Stimulated activated CD4-positive, alpha-beta T cell treated with anti-CD3 and anti-CD28 coated beads, Interleukin-4, amount 100 ng/mL, for 1 hour (primary cell): ENCODE data around the gene CMSS1.

Experiments used
- DNase-seq: peaks from one replicate; pipeline ENCODE4 v3.0.0-alpha.2; 2020

The CMSS1 gene

DNA sequence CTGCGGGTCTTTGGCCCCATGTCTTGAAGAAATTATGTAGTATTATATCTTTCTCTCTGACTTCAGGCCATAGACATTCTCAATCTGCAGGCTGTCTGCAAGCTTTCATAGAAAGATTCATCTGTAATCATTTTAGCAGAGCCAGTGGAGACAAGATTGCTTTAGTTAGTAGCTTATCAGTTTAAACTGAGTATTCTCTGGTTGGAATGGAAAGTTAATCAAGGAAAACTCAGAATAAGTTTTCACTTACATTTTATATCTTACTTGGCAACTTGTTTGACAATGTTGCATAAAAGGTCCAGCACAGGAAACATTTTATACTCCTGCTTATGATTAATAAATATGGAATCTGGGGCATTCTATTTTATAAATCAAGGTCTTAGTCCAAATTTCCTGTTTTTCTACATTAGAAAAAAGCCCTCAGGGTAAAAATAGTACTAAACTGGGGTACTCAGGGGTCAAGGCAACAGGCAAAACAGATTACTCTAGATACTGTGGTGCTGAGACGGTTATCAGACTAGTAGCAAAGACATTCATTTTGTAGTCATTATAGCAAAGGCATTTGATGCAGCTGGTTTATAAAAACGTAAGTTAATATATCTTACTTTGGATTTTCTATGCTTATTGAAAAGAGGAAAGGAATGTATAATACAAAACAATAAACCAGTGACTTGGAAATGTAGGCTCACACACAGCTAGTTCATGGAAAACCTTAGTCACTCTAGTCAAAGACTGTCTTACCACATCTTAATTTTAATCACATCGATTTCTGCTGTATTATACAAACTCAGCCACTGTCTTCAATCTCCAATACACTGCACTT lies 341.9 kb downstream of the CMSS1 start:
- DNase-seq = no peak

DNA sequence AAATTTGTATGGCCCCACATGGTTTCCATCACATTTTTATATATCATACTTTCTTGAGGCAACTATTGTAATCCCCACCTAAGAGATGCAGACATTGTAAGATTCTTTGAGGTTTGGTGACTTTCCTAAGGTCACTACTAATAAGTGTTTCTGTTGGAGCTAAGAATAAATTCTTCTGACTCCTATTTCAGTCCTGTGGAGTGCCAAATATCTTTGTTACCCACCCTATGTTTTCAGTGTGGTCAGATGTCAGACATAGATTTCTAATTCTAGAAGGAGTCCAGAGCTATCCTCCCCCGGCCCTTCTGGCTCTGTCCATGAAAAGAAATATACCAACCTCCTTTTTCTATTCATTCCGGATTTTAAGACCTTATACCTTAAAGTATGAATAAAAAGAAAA lies 342.9 kb downstream of the CMSS1 start:
- DNase-seq = no peak

DNA sequence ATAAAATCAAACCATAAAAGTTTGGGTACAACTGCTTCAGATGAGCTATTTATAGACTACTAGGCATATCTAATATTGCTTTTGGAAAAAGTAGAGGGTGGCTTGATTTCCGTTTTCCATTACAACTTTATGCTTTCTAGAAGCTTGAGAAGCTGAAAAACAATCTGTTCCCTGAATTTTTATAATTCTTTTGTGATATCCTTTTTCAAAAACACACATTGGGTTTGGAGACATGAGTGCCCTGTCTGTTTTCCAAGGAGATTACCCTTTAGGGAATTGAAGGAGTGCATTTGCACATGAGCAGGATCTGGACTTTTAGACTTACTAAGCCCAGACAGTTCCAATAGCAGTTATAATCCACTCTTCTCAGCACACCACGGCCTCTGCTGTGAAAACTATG lies 346.1 kb downstream of the CMSS1 start:
- no peak for DNase-seq

DNA sequence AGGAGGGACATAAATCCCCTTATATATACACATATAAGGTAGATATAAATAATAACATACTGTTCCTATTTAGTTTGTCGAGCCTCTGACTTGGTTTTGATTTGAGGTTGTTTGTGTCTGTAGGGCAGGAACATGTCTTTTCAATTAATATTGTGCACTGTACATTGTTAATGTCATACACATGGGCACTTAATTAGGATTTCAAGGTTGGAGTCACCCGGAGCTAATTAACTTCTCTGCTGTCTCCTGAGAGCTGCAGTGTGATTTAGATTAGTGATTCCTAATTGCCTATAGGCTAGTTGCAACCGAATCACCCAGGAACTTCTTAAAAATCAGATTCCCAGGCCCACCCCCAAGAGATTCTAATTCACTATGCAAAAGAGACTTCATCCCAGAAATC lies 347.1 kb downstream of the CMSS1 start:
- DNase-seq = no peak

DNA sequence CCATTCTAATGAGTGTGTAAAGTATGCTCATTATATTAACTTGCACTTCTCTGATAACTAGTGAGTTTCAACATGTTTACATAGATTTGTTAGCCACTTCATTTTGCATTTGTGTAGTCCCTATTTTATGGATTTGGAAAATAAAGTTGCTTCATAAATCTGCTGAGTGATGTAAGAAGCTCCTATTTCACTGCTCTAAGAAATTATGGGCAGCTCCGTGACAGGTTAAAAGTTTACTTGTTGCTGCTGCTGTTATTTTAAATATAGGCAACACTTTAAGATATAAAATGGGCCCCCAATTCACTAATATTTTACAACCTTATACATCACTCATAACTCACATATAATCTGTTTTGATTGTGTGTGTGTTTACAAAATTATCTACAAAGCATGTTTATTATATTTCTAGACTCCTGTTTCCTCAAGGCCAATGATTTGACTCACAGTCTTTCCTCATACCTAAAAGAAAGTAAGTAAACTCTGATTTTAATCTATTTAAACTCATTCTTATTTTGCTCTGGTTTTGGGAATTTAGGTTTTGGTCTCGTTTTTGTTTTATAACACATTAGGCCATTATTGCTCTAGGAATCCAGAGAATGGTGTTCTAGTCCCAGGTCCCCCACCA lies 348.4 kb downstream of the CMSS1 start:
- no peak for DNase-seq

DNA sequence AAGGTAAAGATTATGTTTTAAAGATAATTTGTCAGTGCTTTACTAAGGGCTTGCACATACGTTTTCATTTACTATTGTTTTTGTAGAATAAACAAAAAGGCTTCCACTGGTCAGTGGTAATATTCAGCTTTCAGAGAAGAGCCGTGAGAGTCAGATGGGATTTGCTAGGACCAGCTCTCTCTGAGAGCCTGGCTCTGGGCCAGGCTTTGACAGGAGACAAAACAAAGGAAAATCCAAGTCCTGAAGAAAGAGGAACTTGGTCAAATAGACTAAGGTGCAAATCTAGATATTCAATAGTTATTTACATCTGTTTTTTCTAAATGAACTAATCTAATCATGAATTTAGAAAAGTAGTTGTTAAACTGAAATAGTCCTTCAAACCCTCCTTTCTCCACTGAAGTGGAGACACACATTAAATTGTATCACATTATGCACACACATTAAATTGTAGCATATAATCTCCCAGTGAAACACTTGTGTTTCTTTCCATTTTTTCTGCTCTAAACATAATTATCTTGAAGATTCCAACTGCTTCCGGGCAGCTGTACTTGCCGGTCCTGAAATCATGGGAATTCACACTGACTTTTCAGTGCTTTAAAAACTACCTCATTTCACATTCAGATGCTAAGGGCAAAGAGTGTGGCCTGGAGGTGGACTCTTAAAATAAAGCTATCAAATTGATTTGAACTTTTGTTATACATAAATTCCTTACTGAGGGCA lies 351.7 kb downstream of the CMSS1 start:
- no peak for DNase-seq

DNA sequence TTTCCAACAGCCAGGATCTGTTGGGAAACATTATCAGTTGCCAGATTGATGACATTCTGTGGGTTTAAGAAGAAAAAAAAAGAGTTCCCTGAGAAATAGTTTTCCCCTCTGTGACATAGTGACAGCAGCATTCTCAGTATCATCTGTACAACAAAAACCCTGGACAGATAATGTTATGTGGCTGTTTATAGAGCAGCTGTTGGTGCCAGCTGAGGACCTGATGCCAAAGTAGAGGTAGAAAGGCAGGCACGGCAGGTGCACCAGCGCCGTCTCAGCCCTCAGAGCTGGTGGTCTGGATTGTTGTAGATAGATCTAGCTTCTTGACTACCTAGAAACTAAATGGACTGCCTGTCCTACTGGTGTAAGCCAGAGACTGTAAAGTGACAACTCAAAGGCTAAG lies 352.8 kb downstream of the CMSS1 start:
- DNase-seq = no peak

DNA sequence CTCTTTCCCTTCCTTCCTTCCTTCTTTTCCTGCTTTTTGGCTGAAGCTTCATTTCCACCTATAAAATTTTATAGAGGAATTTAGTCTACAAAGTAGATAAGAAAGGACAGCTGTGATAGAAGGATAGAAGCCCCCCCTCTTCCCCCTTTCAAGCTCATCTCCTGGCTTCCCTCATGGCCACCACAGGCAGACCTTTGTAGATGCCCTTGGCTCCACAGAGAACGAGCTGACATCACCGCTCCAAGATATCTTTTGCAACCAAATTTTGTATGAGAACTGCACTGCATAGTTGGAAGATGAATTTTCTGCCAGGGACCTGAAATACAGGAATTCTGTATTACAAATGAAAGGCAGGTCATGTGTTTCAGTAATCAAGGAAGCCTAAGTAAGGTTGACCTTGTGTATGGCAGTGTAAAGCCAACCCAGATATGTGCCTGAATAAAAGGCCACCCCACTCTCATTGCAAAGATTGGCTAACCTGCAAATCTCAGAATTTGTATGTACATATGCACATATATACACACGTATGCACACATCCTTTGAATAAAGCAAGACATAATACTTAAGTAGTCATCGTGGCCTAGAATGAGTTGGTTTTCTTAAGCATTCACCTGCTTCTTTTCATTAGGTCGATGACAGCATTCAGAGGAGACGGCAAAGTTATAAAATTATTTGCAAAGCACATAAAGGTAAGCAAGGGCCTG lies 353.7 kb downstream of the CMSS1 start:
- DNase-seq = no peak

DNA sequence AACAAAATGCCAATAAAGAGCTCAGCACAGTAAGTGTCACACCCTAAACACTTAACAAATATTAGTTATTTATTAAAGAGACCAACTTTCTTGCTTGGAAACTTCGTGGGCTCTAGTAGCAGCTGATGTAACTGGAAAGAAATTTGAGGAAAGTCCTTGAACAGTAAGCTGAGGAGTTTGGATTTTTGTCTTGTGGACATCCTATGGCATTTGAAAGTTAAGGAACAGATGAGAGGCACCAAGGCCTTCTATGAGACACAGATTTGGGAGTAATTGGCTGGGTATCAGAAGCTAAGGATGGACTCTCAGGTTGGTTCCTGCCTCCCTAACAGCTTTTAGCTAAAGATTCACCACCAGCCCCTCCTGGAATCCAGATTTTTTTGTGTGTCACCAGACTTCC lies 356.3 kb downstream of the CMSS1 start:
- DNase-seq = no peak

DNA sequence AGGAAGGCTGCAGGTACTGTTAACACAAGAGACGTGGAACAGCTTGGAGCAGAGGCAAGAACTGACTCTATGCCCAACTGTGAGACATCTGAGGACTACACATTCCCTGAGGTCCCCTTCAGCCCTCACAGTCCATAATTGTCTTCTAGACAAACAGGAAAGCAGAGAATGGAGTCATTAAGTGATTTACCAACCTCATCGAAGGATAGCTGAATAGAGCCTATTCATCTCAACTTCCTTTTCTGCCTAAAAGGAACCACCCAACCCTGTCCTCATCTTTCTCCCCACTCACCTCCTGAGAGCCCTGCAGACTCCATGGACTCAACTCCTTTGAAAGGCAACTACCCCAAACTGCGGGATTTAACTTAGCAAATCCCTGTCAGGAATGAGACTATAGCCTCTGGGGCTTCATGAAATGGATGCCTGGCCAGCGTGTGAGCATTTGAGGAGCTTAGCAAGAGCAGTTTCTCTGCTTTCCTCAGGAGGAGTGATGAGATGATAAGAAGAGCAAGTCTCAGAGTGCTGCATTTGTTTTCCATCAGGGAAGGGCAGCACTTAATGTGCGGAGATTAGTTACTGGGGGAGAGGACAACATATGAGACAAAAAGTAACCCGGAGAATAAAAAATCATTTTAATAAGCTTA lies 358.1 kb downstream of the CMSS1 start:
- DNase-seq = no peak

DNA sequence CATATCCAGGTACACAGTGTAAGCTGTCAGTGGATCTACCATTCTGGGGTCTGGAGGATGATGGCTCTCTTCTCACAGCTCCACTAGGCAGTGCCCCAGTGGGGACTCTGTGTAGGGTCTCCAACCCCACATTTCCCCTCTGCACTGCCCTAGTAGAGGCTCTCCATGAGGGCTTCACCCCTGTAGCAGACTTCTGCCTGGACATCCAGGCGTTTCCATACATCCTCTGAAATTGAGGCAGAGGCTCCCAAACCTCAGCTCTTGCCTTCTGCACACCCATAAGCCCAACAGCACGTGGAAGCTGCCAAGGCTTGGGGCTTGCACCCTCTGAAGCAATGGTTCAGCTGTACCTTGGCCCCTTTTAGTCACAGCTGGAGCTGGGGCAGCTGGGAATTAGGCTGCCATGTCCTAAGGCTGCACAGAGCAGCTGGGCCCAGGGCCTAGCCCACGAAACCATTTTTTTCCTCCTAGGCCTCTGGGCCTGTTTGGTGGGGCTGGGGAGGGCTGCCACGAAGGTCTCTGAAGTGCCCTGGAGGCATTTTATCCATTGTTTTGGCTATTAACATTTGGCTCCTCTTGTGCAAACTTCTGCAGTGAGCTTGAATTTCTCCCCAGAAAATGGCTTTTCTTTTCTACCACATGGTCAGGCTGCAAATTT lies 362.2 kb downstream of the CMSS1 start:
- DNase-seq = no peak

DNA sequence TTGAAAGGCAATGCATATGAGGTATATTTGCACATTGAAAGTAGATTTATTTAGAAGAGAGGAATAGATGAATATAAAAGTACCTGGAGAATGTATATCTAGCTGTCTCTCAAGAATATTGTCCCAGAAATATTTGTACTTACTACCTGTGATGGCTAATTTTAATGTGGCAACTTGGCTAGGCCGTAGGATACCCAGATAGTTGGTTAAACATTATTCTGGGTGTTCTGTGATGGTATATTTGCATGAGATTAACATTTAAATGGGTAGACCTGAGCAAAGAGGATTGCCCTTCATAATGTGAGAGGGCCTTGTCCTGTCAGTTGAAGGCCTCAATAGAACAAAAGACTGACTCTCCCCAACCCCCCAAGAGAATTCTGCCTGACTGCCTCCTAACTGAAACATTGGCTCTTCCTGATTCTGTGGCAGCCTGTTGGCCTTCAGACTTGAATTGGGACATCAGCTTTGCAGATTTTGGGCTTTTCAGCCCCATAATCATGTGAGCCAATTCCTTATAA lies 366.0 kb downstream of the CMSS1 start:
- DNase-seq = no peak

DNA sequence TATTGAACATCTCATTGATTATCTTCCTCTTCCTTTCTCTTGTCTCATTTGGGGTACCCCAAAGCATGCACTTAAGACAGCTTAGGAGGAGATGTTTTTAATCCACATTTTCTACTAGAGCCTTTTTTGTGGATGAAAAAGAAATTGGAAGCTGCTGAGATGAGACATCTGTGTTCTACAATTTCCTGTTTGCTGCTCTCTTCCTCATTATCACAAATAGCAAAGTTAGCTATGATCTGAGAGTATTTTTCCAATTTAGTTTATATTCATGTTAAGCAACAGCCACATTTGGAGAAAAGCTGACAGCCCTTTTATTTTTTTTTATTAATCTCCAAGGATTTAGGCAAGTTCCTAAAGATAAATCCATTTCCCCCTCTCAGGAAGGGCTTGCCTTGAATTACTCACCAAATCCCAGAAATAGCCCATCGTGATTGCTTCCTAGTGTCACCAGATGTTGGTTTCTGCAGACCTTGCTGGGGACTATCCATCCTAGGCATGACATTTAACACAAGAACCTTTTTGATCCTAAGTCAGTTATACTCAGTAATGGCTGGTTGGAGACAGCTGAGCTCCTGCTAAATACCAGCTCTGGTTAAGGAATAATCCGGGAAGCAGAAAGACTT lies 367.4 kb downstream of the CMSS1 start:
- no peak for DNase-seq

DNA sequence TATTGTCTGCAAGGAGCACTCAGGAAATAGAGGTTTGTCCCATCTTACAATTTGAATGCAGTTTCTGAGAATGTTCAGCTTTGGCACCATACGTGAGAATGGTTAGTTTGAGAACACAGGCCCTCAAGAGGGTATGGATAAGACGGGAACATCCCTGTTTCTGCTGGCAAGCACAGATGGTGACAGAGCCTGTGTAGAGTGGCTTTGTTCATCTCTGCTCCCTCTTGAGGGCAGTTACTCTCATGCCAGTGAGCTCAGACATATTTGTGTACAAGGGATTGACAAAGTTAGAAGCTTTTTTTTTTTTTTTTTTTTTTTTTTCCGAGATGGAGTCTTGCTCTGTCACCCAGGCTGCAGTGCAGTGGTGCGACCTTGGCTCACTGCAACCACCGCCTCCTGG lies 368.2 kb downstream of the CMSS1 start:
- DNase-seq = no peak

DNA sequence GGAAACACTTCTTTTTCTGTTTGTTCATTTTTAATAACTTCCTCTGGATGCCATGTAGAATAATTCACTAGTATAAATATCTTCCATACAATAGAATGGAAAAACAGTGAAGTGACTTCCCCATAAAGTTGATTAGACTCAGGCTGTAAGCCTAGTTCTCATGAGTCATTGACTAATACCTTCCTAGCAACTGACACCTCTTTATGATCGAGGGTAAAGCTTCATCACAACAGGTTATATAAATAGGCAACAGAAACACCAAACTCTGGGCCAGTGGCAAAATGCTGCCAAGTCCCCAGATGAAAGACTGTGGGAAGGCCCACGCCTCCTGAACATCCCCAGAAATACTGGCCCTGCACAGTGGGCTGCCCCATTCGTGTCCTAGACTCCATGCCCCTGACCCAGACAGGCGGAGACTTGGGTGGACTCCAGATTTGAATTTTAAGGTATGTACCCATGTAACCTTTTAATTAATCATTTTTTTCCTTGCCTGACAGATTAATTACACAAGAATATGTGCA lies 371.8 kb downstream of the CMSS1 start:
- DNase-seq = no peak

DNA sequence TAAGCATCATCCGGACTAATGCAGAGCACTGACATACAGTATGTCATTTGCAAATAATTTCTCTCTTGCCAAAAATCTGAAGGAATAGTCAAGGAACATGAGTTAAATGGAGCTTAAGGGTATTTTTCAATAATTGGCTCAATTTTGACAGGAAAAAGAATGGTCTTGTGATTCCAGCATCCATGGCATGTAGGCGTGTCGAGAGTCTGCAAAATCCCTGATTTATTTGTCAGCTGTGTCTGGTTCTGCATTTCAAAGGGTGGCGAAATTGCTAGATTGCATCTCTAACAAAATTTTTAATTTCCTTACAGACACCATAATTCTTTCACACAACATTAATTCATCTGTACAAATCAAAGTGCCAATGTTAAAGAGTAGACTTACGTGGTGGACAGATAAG lies 377.7 kb downstream of the CMSS1 start:
- no peak for DNase-seq

DNA sequence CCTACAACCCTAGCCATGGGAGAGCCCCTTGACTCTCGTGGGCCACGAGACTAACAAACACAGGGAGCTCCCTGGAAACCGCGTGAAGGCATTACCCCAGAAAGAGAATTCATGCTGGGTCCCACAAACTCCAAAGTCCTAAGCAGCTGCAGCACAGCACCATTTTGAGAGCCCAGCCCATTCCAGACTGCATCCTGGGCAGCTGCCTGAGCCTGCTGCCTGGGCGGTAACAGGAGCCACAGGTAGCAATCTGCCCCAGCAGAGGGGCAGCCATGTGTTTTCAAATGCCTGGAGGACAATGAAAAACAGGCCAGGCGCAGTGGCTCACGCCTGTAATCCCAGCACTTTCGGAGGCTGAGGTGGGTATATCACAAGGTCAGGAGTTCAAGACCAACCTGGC lies 380.2 kb downstream of the CMSS1 start:
- no peak for DNase-seq

DNA sequence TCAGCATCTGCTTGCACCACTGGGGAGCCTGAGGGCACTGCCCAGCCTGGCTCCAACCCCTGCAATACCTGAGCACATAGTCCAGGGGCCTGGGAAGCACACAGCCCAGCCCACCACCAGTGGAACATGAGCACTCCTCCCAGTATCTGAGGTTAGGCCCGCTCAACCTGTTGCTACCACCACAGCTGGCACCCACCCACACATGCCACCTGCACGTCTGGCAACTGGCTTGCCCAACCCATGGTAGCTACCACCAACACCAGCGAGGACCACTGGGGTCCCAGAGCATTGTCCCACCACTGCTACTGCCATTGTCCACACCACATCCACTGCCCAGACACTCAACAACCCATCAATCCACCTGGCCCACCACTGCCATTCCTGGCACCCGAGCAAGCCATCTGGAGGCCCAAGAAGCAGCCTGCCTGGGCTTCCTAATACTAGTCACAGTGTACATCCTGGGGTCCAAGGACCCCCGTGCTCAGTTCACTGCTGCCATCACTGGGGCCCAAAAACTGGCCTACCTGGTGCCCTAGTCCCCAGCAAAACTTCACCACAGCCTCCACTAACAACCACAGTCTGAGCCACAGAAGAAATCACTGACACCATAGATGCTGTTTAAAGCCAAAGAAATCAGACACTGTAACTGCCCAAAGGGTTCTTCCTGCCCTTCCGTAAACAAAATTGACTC lies 381.1 kb downstream of the CMSS1 start:
- no peak for DNase-seq

DNA sequence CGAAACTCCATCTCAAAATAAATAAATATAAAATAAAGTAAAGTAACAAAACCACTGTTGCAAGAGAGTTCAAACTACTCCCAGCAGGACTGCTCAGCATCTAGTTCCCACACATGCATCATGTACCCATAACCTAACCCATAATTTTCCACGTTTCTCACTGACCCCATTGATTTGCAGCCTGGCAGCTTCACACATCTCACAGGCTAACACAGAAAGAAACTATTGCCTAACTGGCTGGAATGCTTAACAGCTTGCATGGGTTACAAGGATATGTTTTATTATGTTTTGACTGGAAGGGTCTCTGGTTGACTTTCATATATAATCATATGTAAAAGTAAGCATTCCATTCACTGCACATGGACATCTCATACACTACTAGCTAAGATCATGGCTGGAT lies 387.5 kb downstream of the CMSS1 start:
- DNase-seq = no peak

DNA sequence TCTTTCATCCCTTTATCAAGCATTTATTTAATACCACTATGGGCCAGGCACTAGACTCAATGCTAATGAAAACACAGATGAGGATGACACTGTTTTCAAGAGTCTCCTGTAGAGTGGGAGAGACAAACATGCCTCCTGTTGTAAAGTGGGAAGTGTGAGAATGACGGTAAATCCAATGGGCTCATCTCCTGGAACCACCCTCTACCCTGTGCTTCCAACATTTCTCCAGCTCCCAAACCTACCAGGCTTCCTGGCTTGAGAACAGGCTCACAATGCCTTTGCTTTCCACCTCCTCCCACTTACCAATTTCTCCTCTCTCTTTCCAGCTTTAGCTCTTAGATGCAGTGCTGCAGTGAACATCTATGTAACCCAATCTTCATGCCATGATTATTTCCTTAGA lies 389.0 kb downstream of the CMSS1 start:
- no peak for DNase-seq

DNA sequence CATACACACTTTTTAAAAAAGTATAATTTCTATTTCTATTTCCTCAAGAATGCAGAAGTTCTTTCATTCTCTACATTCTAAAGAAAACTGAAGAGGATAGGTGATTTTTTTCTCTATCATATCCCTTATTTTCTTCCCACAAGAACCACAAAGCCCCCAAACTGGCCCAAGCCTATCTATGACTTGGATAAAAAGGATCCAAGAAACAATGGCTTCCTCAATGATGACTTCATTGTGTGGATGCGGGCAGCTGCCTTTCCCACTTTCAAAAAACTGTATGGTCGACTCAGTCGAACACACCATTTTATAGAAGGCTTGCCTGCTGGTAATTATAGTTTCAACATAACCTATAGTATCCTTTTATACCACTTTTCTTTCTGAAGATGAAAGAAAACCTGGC lies 390.2 kb downstream of the CMSS1 start:
- DNase-seq = no peak
